Measurements from ENCODE around the gene ANKS4B.

Gene ANKS4B

DNA sequence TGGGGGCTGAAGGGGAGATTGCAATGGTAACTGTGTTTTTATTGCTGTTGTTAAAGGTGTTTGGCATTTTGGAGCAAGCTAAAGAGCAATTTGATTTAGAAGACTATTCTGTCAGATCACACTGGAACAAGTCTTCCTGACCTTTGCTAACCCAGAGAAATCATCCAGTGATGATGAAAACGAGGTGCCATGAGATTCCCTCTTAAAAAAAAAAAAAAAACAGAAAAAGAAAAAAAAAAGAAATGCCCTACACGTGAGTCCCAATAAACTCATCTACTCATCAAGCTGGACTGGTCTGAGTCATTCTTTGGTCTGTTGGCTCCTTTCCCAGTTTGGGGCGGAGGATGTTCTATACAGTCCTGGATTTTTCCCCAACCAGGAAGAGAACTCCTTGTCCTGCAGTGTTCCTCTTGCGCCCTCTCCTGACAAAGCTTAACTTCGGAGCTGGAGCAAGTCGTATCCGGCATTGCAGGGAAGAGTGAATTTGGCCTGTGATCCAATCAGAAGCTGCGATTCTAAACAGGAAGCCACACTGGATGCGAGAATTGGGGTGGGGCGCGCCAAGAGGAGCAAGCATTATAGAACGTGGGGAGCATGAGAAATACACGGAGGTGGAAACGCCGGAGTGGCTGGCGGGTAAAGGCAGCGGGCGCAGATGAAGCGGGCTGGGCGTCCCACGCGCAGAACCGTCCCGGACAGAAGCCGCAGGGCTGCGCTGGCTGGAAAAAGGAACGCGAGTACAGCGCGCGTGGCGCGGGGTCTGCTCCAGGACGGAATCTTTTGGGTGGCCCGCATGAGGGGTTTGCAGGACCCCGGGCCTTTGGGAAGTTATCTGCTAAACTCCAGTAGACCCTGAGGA, 67.0 kb downstream of the ANKS4B start:
- DNase-seq = peak; percentile 82

DNA sequence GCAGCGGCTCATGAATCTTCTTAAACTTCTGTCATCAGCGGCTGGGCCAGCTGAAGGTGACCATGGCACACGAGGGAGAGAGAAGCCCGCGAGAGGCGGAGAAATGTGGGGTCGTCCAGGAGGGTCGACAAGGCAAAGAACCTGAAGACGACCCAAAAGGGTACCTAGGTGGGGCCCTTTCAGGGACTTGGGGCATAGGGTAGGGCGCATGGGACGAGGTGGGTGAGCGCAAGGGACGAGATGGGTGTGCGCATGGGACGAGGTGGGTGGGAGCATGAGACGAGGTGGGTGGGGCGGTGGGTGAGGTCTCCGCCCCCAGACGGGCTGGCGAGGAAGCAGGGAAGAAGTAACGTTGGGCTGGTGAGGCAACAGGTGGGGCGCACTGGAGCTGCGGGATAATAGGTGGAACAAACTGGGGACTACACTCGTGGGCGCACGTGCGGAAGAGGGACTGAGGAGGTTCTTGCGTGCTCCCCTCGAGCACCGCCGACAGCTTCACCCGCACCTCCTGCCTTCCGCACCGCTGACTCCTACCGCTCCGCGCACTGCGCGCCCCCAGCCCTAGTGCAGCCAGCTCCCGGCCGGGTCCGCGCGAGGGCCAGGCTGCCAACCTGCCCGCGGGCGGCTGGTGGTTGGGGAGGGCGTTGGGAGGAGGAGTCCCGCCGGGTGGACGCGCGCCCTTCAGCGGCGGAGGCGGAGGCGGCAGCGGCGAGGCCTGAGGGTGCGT, 67.8 kb downstream of the ANKS4B start:
- DNase-seq = peak; percentile 74

DNA sequence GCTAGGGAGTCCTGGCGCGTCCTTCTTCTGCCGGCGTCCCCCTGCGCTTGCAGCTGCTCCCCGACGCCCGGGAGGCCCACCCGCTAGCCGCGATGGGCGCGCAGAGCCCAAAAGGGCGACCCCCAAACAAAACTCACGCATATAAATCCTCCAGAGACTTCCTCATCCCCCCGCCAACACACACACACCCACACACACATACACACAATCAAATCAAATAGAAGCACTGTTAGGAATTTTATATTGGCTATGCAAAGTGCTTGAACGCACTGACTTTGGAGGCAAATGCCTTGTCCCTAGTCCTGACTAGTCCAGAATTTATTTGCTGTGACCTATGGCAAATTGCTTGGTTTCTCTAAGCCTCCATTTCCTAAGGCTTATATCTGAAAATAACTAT, 68.4 kb downstream of the ANKS4B start:
- no peak for DNase-seq

DNA sequence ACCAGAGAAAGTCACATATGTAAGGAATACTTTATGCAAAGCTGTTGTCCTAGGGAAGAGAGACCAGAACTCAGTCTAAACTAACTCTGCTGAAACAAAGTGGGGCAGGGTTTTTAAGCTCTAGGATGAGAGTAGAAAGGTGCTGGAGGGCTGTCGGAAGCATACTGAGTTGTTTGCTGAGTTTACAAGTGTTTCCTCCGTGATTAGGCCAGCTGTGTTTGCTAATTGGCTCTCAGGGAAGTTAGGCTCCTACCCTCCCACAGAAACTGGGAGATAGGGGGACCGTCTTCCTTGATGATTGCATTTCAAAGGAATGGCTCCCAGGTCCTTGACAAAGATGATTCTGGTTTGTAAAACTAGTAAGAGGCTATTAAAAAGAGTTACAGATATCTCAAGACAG, 69.0 kb downstream of the ANKS4B start:
- no peak for DNase-seq

DNA sequence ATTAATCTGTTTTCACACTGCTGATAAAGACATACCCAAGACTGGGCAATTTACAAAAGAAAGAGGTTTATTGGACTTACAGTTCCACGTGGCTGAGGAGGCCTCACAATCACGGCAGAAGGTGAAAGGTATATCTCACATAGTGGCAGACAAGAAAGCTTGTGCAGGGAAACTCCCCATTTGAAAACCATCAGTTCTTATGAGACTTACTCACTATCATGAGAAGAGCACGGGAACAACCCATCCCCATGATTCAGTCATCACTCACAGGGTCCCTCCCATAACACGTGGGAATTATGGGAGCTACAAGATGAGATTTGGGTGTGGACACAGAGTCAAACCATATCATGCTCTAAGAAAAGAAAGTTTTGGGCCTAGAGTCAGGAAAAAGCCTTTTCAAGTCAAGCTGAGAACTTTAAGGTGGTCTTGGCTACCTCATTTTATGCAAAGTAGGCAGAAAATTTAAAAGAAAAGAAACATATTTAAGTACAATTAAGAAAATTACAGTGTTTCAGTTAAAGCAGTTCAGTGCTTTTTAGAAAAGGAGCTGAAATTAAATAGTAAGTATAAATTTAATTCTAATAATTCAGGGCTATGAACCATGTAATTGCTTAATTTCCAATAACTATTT, 69.5 kb downstream of the ANKS4B start:
- no peak for DNase-seq

All from right kidney (tissue), 1 donor.